Measurements from ENCODE around the gene SLC30A2. TPM values are rescaled to one million over a fixed set of nuclear protein-coding genes. Genes with fewer than 3 reads are reported as not detected.

Gene SLC30A2
- total RNA-seq, 3 donors from 2014 or later, result 0.12 to 0.14 (median 0.13) TPM

GRCh38 chr1:26015358-26015757, 30.6 kb downstream of the SLC30A2 start:
- ATAC-seq (peak; percentile 48), DNase-seq (peak in 1 of 3 donors; percentile 40)
- Histone ChIP-seq H3K36me3 (ENCODE audit: low read depth) (no peaks in the 10 kb centered on the region), H3K9me3 (no peaks in the 10 kb centered on the region), H3K4me1 (ENCODE audit: low read depth) (no peaks in the 10 kb centered on the region), H3K4me3 (no peak overlapping the region)
- intact Hi-C loops (cut with DNase I, micrococcal nuclease), result no loop called here
- no peak for TF ChIP-seq CTCF (IDR thresholded peaks at IDR 0.05)

GRCh38 chr1:26014179-26014578, 31.7 kb downstream of the SLC30A2 start:
- H3K4me1 ChIP-seq (ENCODE audit: low read depth), result no peaks in the 10 kb centered on the region
- ATAC-seq (no peak), DNase-seq (no peak)
- no peak for TF ChIP-seq CTCF (IDR thresholded peaks at IDR 0.05)
- H3K4me3 ChIP-seq, result no peak overlapping the region
- intact Hi-C loops (cut with DNase I, micrococcal nuclease), result no loop called here
- H3K9me3 ChIP-seq, result no peaks in the 10 kb centered on the region
- H3K36me3 ChIP-seq (ENCODE audit: low read depth), result no peaks in the 10 kb centered on the region

- intact Hi-C loops (cut with DNase I, micrococcal nuclease), result no loop called here
- ATAC-seq, result peak; percentile 36
- Histone ChIP-seq H3K36me3 (ENCODE audit: low read depth) (no peaks in the 10 kb centered on the region), H3K4me3 (no peak overlapping the region), H3K9me3 (no peaks in the 10 kb centered on the region), H3K4me1 (ENCODE audit: low read depth) (no peaks in the 10 kb centered on the region)
- no peak for TF ChIP-seq CTCF (IDR thresholded peaks at IDR 0.05)
- no peak for DNase-seq
Measured at GRCh38 chr1:26012864-26013263, 33.1 kb downstream of the SLC30A2 start.

DNA sequence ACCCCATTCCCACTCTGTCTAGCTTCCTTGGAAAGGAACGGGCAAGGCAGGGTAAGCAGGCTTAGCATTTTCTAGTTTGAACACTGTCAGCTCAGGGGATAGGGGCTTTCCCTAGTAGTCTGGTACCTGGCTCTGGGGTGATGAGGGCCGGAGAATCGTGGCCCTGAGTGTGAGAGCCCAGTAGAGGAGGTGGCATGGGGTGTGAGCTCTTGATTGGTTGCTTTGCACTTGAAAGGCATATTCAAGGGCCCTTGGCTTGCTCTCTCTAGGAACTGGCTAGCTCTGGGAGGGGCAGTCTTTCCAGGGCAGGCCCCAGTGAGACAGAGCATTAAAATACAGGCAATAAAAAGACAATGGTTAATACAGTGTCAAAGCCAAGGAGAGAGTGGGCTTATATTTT, 35.1 kb downstream of the SLC30A2 start:
- DNase-seq, result no peak
- Histone ChIP-seq H3K9me3 (no peaks in the 10 kb centered on the region), H3K36me3 (ENCODE audit: low read depth) (no peaks in the 10 kb centered on the region), H3K4me1 (ENCODE audit: low read depth) (no peaks in the 10 kb centered on the region), H3K4me3 (no peak overlapping the region)
- no peak for TF ChIP-seq CTCF (IDR thresholded peaks at IDR 0.05)
- intact Hi-C loops (cut with DNase I, micrococcal nuclease), result no loop called here
- ATAC-seq, result no peak

- intact Hi-C loops (cut with DNase I, micrococcal nuclease), result no loop called here
- no peak for DNase-seq
- no peak for ATAC-seq
- no peaks in the 10 kb centered on the region for H3K4me1 ChIP-seq (ENCODE audit: low read depth)
- H3K4me3 ChIP-seq, result no peak overlapping the region
- no peak for TF ChIP-seq CTCF (IDR thresholded peaks at IDR 0.05)
- no peaks in the 10 kb centered on the region for H3K9me3 ChIP-seq
- no peaks in the 10 kb centered on the region for H3K36me3 ChIP-seq (ENCODE audit: low read depth)
Measured at GRCh38 chr1:26009796-26010447, 36.0 kb downstream of the SLC30A2 start.

- H3K36me3 ChIP-seq (ENCODE audit: low read depth), result no peaks in the 10 kb centered on the region
- intact Hi-C loops (cut with DNase I, micrococcal nuclease), result no loop called here
- ATAC-seq, result no peak
- H3K4me1 ChIP-seq (ENCODE audit: low read depth), result no peaks in the 10 kb centered on the region
- no peak for DNase-seq
- no peaks in the 10 kb centered on the region for H3K9me3 ChIP-seq
- no peak for TF ChIP-seq CTCF (IDR thresholded peaks at IDR 0.05)
- H3K4me3 ChIP-seq, result no peak overlapping the region
Measured at GRCh38 chr1:26006710-26007109, 39.2 kb downstream of the SLC30A2 start.

All from mucosa of descending colon (tissue), 3 donors.